Thymus (tissue), 14 donors: ENCODE results near the gene ZNF528. TPM values are rescaled to one million over a fixed set of nuclear protein-coding genes. Genes with fewer than 3 reads are reported as not detected.

Source experiments
- DNase-seq, 9 donors: peaks; one replicate each; pipeline ENCODE4 v3.0.0-alpha.2; 2013; ENCODE audit warnings: low spot score in 9 of 9, low read depth in 6 of 9, missing footprints in 1 of 9
- H3K27ac ChIP-seq, 2 donors: one replicate each; pipeline ENCODE4 v1.5.1; 2013; ENCODE audit warnings: control low read depth in 1 of 2, low read depth in 1 of 2, low read length in 1 of 2, mild to moderate bottlenecking in 1 of 2, moderate library complexity in 1 of 2
- H3K27me3 ChIP-seq, 2 donors: one replicate each; pipeline ENCODE4 v1.5.1; 2013; ENCODE audit warnings: low read length in 1 of 2; ENCODE audit not compliant: control insufficient read depth in 2 of 2, insufficient read depth in 1 of 2
- H3K36me3 ChIP-seq, 2 donors: one replicate each; pipeline ENCODE4 v1.5.1; 2013; ENCODE audit warnings: low read length in 1 of 2, mild to moderate bottlenecking in 1 of 2, moderate library complexity in 1 of 2; ENCODE audit not compliant: control insufficient read depth in 2 of 2, insufficient read depth in 2 of 2
- H3K4me1 ChIP-seq, 2 donors: one replicate each; pipeline ENCODE4 v1.5.1; 2013; ENCODE audit warnings: low read length in 2 of 2; ENCODE audit not compliant: control insufficient read depth in 2 of 2, insufficient read depth in 2 of 2
- H3K4me3 ChIP-seq, 2 donors: one replicate each; pipeline ENCODE4 v1.5.1; 2013; ENCODE audit warnings: low read length in 2 of 2, control low read depth in 1 of 2, mild to moderate bottlenecking in 1 of 2
- H3K9me3 ChIP-seq, 2 donors: one replicate each; pipeline ENCODE4 v1.5.1; 2013; ENCODE audit warnings: low read length in 1 of 2, mild to moderate bottlenecking in 1 of 2; ENCODE audit not compliant: control insufficient read depth in 2 of 2, insufficient read depth in 1 of 2
- WGBS: extraction: QIAGEN DNeasy Blood & Tissue Kit; methylation state at CpG from one replicate; pipeline ENCODE4 v1.1.7; 2013; 5-methylcytosine and 5-hydroxymethylcytosine counted together
- long read RNA-seq, 10 donors: transcript quantifications; one replicate each; lab custom pipeline, GENCODE V29; 2026
- polyA plus RNA-seq: library from polyadenylated mRNA; stranded (reverse); fragments of 200-250 nt; gene quantifications from one replicate; pipeline ENCODE4 v1.2.3, GENCODE V29; 2013
- total RNA-seq: library from RNA; stranded (reverse); fragments of 120-200 nt; gene quantifications from one replicate; pipeline ENCODE4 v1.2.4, GENCODE V29; 2013
- donor health status: healthy.

Gene ZNF528
- total RNA-seq = 12.8 TPM
- 18.4 TPM for polyA plus RNA-seq
- long read RNA-seq, donor 1, full-length matches to known transcripts = 1 of 1 reads
- long read RNA-seq, donor 1, partial matches to known transcripts = 0 of 1 reads
- long read RNA-seq, donor 1, other reads (novel, unspliced or antisense) = 0 of 1 reads
- long read RNA-seq, donor 2, full-length matches to known transcripts = 23 of 23 reads
- long read RNA-seq, donor 2, partial matches to known transcripts = 0 of 23 reads
- long read RNA-seq, donor 2, other reads (novel, unspliced or antisense) = 0 of 23 reads
- long read RNA-seq, donor 3, full-length matches to known transcripts = 6 of 6 reads
- long read RNA-seq, donor 3, partial matches to known transcripts = 0 of 6 reads
- long read RNA-seq, donor 3, other reads (novel, unspliced or antisense) = 0 of 6 reads
- long read RNA-seq, donor 4, full-length matches to known transcripts = 13 of 13 reads
- long read RNA-seq, donor 4, partial matches to known transcripts = 0 of 13 reads
- long read RNA-seq, donor 4, other reads (novel, unspliced or antisense) = 0 of 13 reads
- long read RNA-seq, donor 5, full-length matches to known transcripts = 5 of 5 reads
- long read RNA-seq, donor 5, partial matches to known transcripts = 0 of 5 reads
- long read RNA-seq, donor 5, other reads (novel, unspliced or antisense) = 0 of 5 reads
- long read RNA-seq, donor 6, full-length matches to known transcripts = 10 of 10 reads
- long read RNA-seq, donor 6, partial matches to known transcripts = 0 of 10 reads
- long read RNA-seq, donor 6, other reads (novel, unspliced or antisense) = 0 of 10 reads
- long read RNA-seq, donor 7, full-length matches to known transcripts = 3 of 3 reads
- long read RNA-seq, donor 7, partial matches to known transcripts = 0 of 3 reads
- long read RNA-seq, donor 7, other reads (novel, unspliced or antisense) = 0 of 3 reads
- long read RNA-seq, donor 8, full-length matches to known transcripts = 6 of 6 reads
- long read RNA-seq, donor 8, partial matches to known transcripts = 0 of 6 reads
- long read RNA-seq, donor 8, other reads (novel, unspliced or antisense) = 0 of 6 reads
- long read RNA-seq, donor 9, full-length matches to known transcripts = 5 of 5 reads
- long read RNA-seq, donor 9, partial matches to known transcripts = 0 of 5 reads
- long read RNA-seq, donor 9, other reads (novel, unspliced or antisense) = 0 of 5 reads
- long read RNA-seq, donor 10, full-length matches to known transcripts = 2 of 2 reads
- long read RNA-seq, donor 10, partial matches to known transcripts = 0 of 2 reads
- long read RNA-seq, donor 10, other reads (novel, unspliced or antisense) = 0 of 2 reads

DNA sequence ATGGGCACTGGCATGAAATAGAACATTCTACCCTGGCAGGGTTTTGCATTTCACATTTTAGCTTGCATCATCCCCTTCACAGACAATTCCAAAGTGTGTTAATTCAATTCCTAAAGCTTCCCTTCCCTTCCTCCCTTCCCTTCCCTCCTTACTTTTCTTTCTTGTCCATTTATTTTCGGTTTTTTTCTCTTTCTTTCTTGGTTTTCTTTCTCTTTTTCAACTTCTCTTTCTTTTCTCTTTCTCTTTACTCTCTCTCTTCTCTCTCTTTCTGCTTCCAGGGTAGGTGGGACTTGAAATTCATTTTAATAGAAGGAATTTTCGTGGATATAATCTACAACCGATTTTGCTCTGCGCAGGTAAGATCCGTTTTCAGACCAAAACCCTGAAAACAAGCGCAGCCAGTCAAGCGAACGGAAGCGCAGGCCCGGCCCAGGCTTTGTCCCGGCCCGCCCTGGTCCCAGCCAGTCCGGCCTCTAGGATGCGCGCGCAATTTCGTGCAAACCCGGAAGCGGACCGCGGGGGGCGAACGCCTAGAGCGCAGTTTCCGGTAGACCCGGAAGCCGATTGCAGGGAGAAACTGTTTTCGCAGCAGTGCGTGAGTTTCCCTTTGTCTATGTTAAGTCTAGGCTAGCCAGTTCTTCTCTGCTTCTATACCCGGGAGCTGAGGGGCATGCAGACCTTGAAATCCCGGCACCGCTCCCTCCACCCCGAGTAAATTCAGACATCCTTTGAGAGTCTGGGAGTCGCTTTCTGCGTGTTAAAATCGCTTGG, at the start of gene ZNF528:
TSS of gene ZNF528 (plus strand) at position 540 of the 771 bp plus-strand sequence. CDS start 4,165 bp downstream, outside the sequence.
- Histone ChIP-seq H3K9me3 (peaks cover 3 to 34% of the 10 kb centered on the region in 2 donors), H3K27me3 (no peaks in the 10 kb centered on the region), H3K4me3 (peak within 1 kb of the TSS; percentile 53 to 65), H3K4me1 (peaks cover 0 to 5% of the 10 kb centered on the region in 2 donors), H3K36me3 (peaks cover 0 to 5% of the 10 kb centered on the region in 2 donors), H3K27ac (peak within 1 kb of the TSS; percentile 2 to 88)
- 2% methylated on average over 36 of the region's 36 CpGs for WGBS
- DNase-seq = peak; percentile 52 to 92 (median 78)

DNA sequence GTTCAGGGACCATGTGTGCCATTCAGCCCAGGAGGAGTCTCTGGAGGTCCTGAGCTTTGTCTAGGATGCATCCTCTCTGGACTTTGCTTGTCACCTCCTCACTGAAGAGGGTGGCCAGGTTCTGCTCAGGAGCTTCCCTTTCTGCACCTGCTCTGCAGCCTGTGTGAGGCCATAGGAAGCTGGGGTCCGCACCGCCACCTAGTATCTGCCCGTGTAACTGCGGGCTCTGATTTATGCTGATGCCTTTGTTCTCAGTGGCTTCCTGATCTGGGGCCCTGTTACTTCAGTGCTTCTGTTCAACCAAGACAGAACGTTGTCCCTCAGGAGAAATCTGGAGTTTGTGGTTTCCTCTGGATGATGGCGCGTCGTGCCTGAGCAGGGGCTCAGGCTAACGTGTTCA, 46.1 kb upstream of the ZNF528 start:
- no peaks in the 10 kb centered on the region for H3K27me3 ChIP-seq
- WGBS = 91% methylated on average over 9 of the region's 9 CpGs
- H3K4me3 ChIP-seq = no peak overlapping the region
- no peaks in the 10 kb centered on the region for H3K4me1 ChIP-seq
- peaks cover 8 to 18% of the 10 kb centered on the region in 2 donors for H3K9me3 ChIP-seq
- no peak for DNase-seq
- H3K36me3 ChIP-seq = peaks cover 0 to 9% of the 10 kb centered on the region in 2 donors
- no peak overlapping the region for H3K27ac ChIP-seq

DNA sequence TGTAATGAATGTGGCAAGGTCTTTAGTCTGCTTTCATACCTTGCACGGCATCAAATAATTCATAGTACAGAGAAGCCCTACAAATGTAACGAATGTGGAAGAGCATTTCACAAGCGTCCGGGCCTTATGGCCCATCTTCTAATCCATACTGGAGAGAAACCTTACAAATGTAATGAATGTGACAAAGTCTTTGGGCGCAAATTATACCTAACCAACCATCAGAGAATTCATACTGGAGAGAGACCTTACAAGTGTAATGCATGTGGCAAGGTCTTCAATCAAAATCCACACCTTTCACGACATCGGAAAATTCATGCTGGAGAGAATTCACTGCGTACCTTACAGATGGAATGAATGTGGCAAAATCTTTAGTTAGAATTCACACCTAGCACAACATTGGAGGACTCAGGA, 31.2 kb upstream of the ZNF528 start:
- Histone ChIP-seq H3K4me3 (no peak overlapping the region), H3K9me3 (peaks cover 6 to 31% of the 10 kb centered on the region in 2 donors), H3K27ac (no peak overlapping the region), H3K27me3 (no peaks in the 10 kb centered on the region), H3K4me1 (no peaks in the 10 kb centered on the region), H3K36me3 (peaks cover 0 to 7% of the 10 kb centered on the region in 2 donors)
- 98% methylated on average over 8 of the region's 8 CpGs for WGBS
- DNase-seq = no peak

DNA sequence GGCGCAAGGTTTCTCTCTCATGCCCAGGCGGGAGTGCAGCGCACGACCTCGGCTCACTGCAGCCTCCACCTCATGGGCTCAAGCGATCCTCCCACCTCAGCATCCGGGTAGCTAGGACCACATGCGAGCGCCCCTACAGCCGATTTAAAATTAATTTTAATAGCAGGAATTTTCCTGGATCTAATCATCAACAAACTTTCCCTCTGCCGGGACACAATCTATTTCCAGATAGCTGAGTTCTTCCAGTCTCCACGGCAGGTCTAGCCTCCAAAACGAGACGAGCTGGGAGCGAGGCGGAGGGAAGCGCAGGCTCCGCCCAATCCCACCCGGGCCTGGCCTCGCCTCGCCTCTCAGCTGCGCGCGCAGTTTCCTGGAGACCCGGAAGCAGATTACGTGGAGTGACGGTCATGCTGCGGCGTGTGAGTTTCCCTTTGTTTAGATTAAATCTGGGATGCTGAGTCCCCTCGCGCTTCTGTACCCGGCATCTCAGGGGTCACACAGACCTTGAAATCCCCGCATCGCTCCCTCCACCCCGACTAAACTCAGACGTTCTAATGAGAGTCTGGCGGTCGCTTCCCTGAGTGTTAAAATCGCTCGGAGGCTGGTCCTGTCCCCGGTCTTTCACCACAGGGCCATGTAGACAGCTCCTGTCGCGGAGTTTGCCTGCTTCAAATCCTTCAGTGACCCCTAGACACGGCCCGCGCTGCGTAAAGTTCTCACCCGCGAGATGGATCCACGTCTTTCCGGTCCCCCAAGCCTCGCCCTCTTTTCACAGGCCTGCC, 27.9 kb upstream of the ZNF528 start, which contains the start of gene ZNF880:
TSS of gene ZNF880 (plus strand) at position 365 of the 782 bp plus-strand sequence. CDS start at position 408, 43 bp downstream.
- H3K36me3 ChIP-seq = peaks cover 12 to 14% of the 10 kb centered on the region in 2 donors
- peaks cover 10 to 34% of the 10 kb centered on the region in 2 donors for H3K9me3 ChIP-seq
- H3K4me1 ChIP-seq = no peaks in the 10 kb centered on the region
- no peaks in the 10 kb centered on the region for H3K27me3 ChIP-seq
- 4% methylated on average over 52 of the region's 52 CpGs for WGBS
- H3K4me3 ChIP-seq = peak within 1 kb of the TSS; percentile 79 to 93
- DNase-seq = peak; percentile 55 to 95 (median 82)
- H3K27ac ChIP-seq = peak within 1 kb of the TSS; percentile 92 to 98

DNA sequence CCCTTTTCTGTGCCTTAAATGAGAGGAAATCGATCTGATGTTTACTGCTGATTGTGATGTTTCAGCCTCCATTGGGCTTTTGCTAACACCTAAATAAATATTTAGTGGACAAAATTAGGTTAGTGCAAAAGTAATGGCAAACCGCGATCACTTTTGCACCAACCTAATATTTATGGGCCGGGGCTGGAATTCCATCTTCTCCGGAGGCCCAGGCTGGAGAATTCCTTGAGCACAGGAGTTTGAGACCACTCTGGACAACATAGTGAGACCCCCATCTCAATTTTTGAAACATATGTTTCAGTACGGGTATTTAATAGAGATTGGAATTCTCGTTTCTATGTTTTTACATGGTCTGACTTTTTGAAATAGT, 27.3 kb upstream of the ZNF528 start:
- Histone ChIP-seq H3K36me3 (peaks cover 14 to 19% of the 10 kb centered on the region in 2 donors), H3K4me3 (peak overlapping the region; percentile 79 to 93), H3K27me3 (no peaks in the 10 kb centered on the region), H3K9me3 (peaks cover 11 to 30% of the 10 kb centered on the region in 2 donors), H3K4me1 (no peaks in the 10 kb centered on the region), H3K27ac (peak overlapping the region; percentile 92 to 98)
- DNase-seq = peak in 2 of 9 donors; percentile 0 to 2
- WGBS = 52% methylated on average over 7 of the region's 7 CpGs

DNA sequence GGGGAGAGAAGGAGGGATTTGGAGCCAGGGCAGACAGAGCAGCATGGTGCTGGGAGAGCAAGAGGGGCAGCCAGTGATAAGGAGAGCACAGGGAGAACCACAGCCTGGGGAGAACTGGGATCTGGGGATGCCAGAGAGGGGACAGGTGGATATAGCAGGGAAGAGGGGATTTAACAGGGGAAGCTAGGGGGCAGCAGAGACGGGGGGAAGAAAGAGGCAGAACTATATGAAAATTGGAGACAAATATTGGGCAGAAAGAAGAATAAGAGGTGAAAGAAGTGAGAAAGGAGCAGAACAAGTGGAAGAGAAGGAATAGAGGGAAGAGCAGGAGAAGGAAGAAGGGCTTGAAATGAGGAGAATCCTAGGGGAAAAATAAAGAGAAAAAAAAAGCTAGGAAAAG, 6.5 kb upstream of the ZNF528 start:
- Histone ChIP-seq H3K4me1 (no peaks in the 10 kb centered on the region), H3K27me3 (no peaks in the 10 kb centered on the region), H3K4me3 (no peak overlapping the region), H3K36me3 (peaks cover 0 to 5% of the 10 kb centered on the region in 2 donors), H3K27ac (no peak overlapping the region), H3K9me3 (peaks cover 6 to 36% of the 10 kb centered on the region in 2 donors)
- no peak for DNase-seq
- 81% methylated on average over 1 of the region's 1 CpG for WGBS

DNA sequence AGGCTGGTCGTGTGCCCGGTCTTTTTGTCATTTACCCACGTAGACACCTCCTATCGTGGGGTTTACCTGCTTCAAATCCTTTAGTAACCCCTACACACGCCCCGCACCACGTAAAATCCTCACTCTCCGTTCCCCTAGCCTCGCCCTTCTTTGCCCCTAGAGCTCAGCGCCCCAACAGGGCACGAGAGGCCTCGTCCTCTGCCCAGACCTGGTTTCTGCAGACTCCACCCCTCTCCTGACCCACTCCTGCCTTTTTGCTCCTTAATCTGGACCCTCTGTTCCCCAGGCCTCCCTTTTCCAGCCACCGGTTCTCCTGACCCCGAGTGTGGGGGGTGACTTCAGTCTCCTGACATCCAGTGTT, 412 bp downstream of the ZNF528 start:
- H3K9me3 ChIP-seq = peaks cover 3 to 34% of the 10 kb centered on the region in 2 donors
- no peaks in the 10 kb centered on the region for H3K27me3 ChIP-seq
- H3K4me1 ChIP-seq = peaks cover 0 to 5% of the 10 kb centered on the region in 2 donors
- H3K36me3 ChIP-seq = peaks cover 0 to 5% of the 10 kb centered on the region in 2 donors
- H3K4me3 ChIP-seq = peak overlapping the region; percentile 53 to 65
- 8% methylated on average over 14 of the region's 14 CpGs for WGBS
- DNase-seq = peak in 1 of 9 donors; percentile 1
- H3K27ac ChIP-seq = peak overlapping the region; percentile 2 to 88
